Measurements from ENCODE around the gene KMT2B.

- no peak for TF ChIP-seq CTCF (IDR thresholded peaks at IDR 0.05)
- no peak for TF ChIP-seq POLR2A (IDR thresholded peaks at IDR 0.05)
Measured at GRCh38 chr19:35731353-35731752, 13.6 kb downstream of the KMT2B start.

Data from breast epithelium (tissue), 3 donors.